ENCODE measurements around the gene PVALB.

GRCh38 chr22:36797911-36798673 is 18.7 kb downstream of the PVALB start:
- TF ChIP-seq CTCF (IDR thresholded peaks at IDR 0.05; ENCODE audit: poor library complexity), result no peak
- no peak for TF ChIP-seq EZH2 (IDR thresholded peaks at IDR 0.05; ENCODE audit: borderline replicate concordance)
- no peak for TF ChIP-seq EZH2phosphoT487 (IDR thresholded peaks at IDR 0.05; ENCODE audit: low read depth, severe bottlenecking, unreplicated experiment)

All from hepatocyte (in vitro differentiated cells).